Stomach smooth muscle (tissue), 2 donors: ENCODE measurements around the gene LENG8.
A peak's percentile ranks its signal among the peaks of the same experiment; 100 is the strongest.
"Not testable (repeated sequence)": the region's sequence is repeated elsewhere in the genome, so short reads cannot be mapped to it uniquely, and the experiment has no call there.

Source experiments
- H3K27ac ChIP-seq: one replicate; pipeline ENCODE4 v1.7.0; 2013; ENCODE audit warnings: mild to moderate bottlenecking, low read length, inconsistent platforms
- H3K27me3 ChIP-seq, 2 donors: one replicate each; pipeline ENCODE4 v1.7.0; 2013; ENCODE audit warnings: low read length in 2 of 2; ENCODE audit not compliant: insufficient read depth in 2 of 2, control insufficient read depth in 1 of 2
- H3K36me3 ChIP-seq, 2 donors: one replicate each; pipeline ENCODE4 v1.7.0; 2013; ENCODE audit warnings: low read length in 2 of 2; ENCODE audit not compliant: control insufficient read depth in 2 of 2, insufficient read depth in 2 of 2
- H3K4me1 ChIP-seq: one replicate; pipeline ENCODE4 v1.7.0; 2013; ENCODE audit warnings: low read length; ENCODE audit not compliant: control insufficient read depth, insufficient read depth
- H3K4me3 ChIP-seq, 2 donors: one replicate each; pipeline ENCODE4 v1.7.0; 2013; ENCODE audit warnings: low read length in 2 of 2
- H3K9ac ChIP-seq, 2 donors: one replicate each; pipeline ENCODE4 v1.7.0; 2013; ENCODE audit warnings: low read length in 2 of 2, mild to moderate bottlenecking in 1 of 2
- H3K9me3 ChIP-seq, 2 donors: one replicate each; pipeline ENCODE4 v1.7.0; 2013; ENCODE audit warnings: low read length in 2 of 2; ENCODE audit not compliant: control insufficient read depth in 2 of 2
- donor health status: healthy.
- donor health status: Pancreatic carcinoma.

The LENG8 gene

GRCh38 chr19:54444737-54445136 lies 4.3 kb upstream of the LENG8 start:
- peaks cover 8% of the 10 kb centered on the region for H3K4me1 ChIP-seq
- H3K27me3 ChIP-seq: no peaks in the 10 kb centered on the region
- H3K36me3 ChIP-seq: peaks cover 0 to 7% of the 10 kb centered on the region in 2 donors
- no peak overlapping the region for H3K27ac ChIP-seq
- H3K9me3 ChIP-seq: no peaks in the 10 kb centered on the region
- no peak overlapping the region for H3K9ac ChIP-seq
- no peak overlapping the region for H3K4me3 ChIP-seq

- not testable (repeated sequence) for H3K9me3 ChIP-seq, H3K27me3 ChIP-seq, H3K9ac ChIP-seq, H3K27ac ChIP-seq, H3K4me3 ChIP-seq
- peaks cover 21% of the 10 kb centered on the region for H3K4me1 ChIP-seq
- peaks cover 4 to 12% of the 10 kb centered on the region in 2 donors for H3K36me3 ChIP-seq
Measured at GRCh38 chr19:54446349-54446748, 2.6 kb upstream of the LENG8 start.

- Histone ChIP-seq H3K27ac (peak overlapping the region; percentile 96), H3K36me3 (peaks cover 22 to 29% of the 10 kb centered on the region in 2 donors), H3K4me3 (peak overlapping the region; percentile 68 to 96), H3K4me1 (peaks cover 32% of the 10 kb centered on the region), H3K27me3 (no peaks in the 10 kb centered on the region), H3K9ac (peak overlapping the region; percentile 92 to 96), H3K9me3 (no peaks in the 10 kb centered on the region)
Measured at GRCh38 chr19:54448040-54448773, 792 bp upstream of the LENG8 start.

- no peaks in the 10 kb centered on the region for H3K27me3 ChIP-seq
- peaks cover 37 to 42% of the 10 kb centered on the region in 2 donors for H3K36me3 ChIP-seq
- peaks cover 37% of the 10 kb centered on the region for H3K4me1 ChIP-seq
Measured at GRCh38 chr19:54449701-54450069, 686 bp downstream of the LENG8 start.

GRCh38 chr19:54451331-54451871 lies 2.4 kb downstream of the LENG8 start:
- Histone ChIP-seq H3K36me3 (peaks cover 47 to 49% of the 10 kb centered on the region in 2 donors), H3K27me3 (no peaks in the 10 kb centered on the region), H3K9ac (no peak overlapping the region), H3K4me1 (peaks cover 37% of the 10 kb centered on the region), H3K9me3 (no peaks in the 10 kb centered on the region), H3K4me3 (peak overlapping the region; percentile 29 to 96), H3K27ac (no peak overlapping the region)

More at GRCh38 chr19:54449701-54450069, 686 bp downstream of the LENG8 start:
- Histone ChIP-seq H3K9ac (peak overlapping the region; percentile 92 to 96), H3K27ac (peak overlapping the region; percentile 96), H3K4me3 (peak overlapping the region; percentile 68 to 96), H3K9me3 (no peaks in the 10 kb centered on the region)

GRCh38 chr19:54451997-54452396 lies 3.0 kb downstream of the LENG8 start:
- Histone ChIP-seq H3K4me3 (no peak overlapping the region), H3K9ac (no peak overlapping the region), H3K4me1 (peaks cover 36% of the 10 kb centered on the region), H3K27ac (no peak overlapping the region), H3K27me3 (no peaks in the 10 kb centered on the region), H3K36me3 (peaks cover 47 to 55% of the 10 kb centered on the region in 2 donors), H3K9me3 (no peaks in the 10 kb centered on the region)

- Histone ChIP-seq H3K4me1 (peaks cover 34% of the 10 kb centered on the region), H3K9ac (no peak overlapping the region), H3K27ac (no peak overlapping the region), H3K4me3 (no peak overlapping the region), H3K36me3 (peaks cover 48 to 59% of the 10 kb centered on the region in 2 donors), H3K27me3 (no peaks in the 10 kb centered on the region), H3K9me3 (no peaks in the 10 kb centered on the region)
Measured at GRCh38 chr19:54452626-54453025, 3.6 kb downstream of the LENG8 start.

GRCh38 chr19:54453921-54454780 lies 5.2 kb downstream of the LENG8 start:
- no peaks in the 10 kb centered on the region for H3K9me3 ChIP-seq
- peaks cover 64 to 75% of the 10 kb centered on the region in 2 donors for H3K36me3 ChIP-seq
- peaks cover 35% of the 10 kb centered on the region for H3K4me1 ChIP-seq
- no peak overlapping the region for H3K4me3 ChIP-seq
- no peaks in the 10 kb centered on the region for H3K27me3 ChIP-seq
- no peak overlapping the region for H3K9ac ChIP-seq
- H3K27ac ChIP-seq: no peak overlapping the region

- Histone ChIP-seq H3K9ac (no peak overlapping the region), H3K9me3 (no peaks in the 10 kb centered on the region), H3K4me3 (no peak overlapping the region), H3K27me3 (no peaks in the 10 kb centered on the region), H3K27ac (no peak overlapping the region), H3K4me1 (peaks cover 37% of the 10 kb centered on the region), H3K36me3 (peaks cover 70 to 82% of the 10 kb centered on the region in 2 donors)
Measured at GRCh38 chr19:54454781-54455675, 6.0 kb downstream of the LENG8 start.
